ENCODE measurements around the gene DOK1.
A peak's percentile ranks its signal among the peaks of the same experiment; 100 is the strongest.

The DOK1 gene

GRCh38 chr2:74553892-74554819 lies at the start of gene DOK1, which contains the start of gene LOXL3:
TSS of gene DOK1 (plus strand) at chr2:74554720. CDS start at chr2:74554755, 35 bp downstream.
TSS of gene LOXL3 (minus strand) at chr2:74553942. CDS start at chr2:74552634, 1,308 bp downstream.
- peak; percentile 69 for DNase-seq (ENCODE audit: low read depth, low spot score)

GRCh38 chr2:74505448-74506246 lies 48.9 kb upstream of the DOK1 start:
- DNase-seq (ENCODE audit: low read depth, low spot score), result no peak

GRCh38 chr2:74507145-74507925 lies 47.2 kb upstream of the DOK1 start, which contains the start of gene PCGF1:
TSS of gene PCGF1 (minus strand) at chr2:74507695. CDS start at chr2:74507668, 27 bp downstream.
- DNase-seq (ENCODE audit: low read depth, low spot score), result peak; percentile 84

- DNase-seq (ENCODE audit: low read depth, low spot score), result no peak
Measured at GRCh38 chr2:74507926-74508520, 46.5 kb upstream of the DOK1 start.

- DNase-seq (ENCODE audit: low read depth, low spot score), result no peak
Measured at GRCh38 chr2:74510272-74510671, 44.2 kb upstream of the DOK1 start.

- no peak for DNase-seq (ENCODE audit: low read depth, low spot score)
Measured at GRCh38 chr2:74511104-74511989, 43.2 kb upstream of the DOK1 start.

- DNase-seq (ENCODE audit: low read depth, low spot score), result no peak
Measured at GRCh38 chr2:74512744-74513604, 41.5 kb upstream of the DOK1 start.

GRCh38 chr2:74513605-74514367 lies 40.7 kb upstream of the DOK1 start:
- DNase-seq (ENCODE audit: low read depth, low spot score), result no peak

DNA sequence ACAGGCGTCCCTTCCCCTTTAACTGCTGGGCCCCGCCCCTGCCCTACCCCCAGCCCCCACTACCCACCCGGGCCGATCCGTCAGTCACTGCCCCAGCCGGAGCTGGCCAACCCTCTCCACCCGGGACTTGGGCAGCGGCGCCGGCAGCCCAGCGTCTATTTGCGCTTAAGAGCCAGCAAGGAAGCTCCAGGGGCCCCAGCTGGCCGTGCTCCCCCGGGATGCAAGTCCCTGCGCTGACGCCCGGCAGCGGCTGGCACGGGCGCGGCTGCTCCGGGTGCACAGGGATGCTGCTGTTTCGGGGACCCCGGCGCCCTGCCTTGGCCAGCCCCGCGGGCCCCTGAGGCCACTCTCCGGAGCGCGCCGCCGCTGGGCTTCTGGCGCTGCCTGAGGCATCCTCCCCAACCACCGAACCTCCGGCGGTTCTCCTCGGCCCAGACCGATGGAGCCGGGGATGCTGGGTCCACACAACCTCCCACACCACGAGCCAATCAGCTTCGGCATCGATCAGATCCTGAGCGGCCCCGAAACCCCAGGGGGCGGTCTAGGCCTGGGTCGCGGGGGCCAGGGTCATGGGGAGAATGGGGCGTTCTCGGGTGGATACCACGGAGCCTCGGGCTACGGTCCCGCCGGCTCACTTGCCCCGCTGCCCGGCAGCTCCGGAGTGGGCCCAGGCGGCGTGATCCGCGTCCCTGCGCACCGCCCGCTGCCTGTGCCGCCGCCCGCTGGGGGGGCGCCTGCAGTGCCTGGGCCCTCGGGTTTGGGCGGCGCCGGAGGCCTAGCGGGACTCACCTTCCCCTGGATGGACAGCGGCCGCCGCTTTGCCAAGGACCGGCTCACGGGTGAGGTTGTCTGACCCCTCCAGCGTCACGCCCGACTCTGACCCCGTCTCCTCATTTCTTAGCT lies 39.9 kb upstream of the DOK1 start, which contains the start of gene TLX2:
TSS of gene TLX2 (plus strand) at position 83 of the 903 bp plus-strand sequence. CDS start at position 440, 357 bp downstream.
- no peak for DNase-seq (ENCODE audit: low read depth, low spot score)

DNA sequence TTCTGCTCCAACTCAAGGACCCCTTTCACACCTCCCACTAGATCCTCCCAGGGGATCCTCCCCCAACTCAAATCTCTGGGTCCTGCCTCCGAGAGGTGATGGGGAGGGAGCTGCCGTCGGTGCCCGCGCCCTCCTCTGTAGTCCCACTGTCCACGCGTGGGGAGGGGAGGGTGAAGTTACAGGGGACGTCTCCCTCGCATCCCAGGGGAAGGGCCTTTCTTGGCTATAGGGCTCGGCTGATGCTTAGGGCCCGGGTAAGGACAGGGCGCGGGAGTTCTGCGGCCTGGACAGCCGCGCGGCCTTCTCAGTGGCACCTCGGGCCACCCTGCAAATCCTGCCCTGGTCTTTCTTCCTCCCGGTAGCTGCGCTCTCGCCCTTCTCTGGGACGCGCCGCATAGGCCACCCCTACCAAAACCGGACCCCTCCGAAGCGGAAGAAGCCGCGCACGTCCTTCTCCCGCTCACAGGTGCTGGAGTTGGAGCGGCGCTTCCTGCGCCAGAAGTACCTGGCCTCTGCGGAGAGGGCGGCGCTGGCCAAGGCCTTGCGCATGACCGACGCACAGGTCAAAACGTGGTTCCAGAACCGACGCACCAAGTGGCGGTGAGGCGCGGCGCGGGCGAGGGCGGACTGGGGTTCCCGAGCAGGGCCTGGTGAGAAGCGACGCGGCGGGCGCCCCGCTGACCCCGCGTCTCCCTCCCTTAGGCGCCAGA lies 39.1 kb upstream of the DOK1 start:
- no peak for DNase-seq (ENCODE audit: low read depth, low spot score)

GRCh38 chr2:74515981-74516633 lies 38.4 kb upstream of the DOK1 start:
- DNase-seq (ENCODE audit: low read depth, low spot score), result no peak

DNA sequence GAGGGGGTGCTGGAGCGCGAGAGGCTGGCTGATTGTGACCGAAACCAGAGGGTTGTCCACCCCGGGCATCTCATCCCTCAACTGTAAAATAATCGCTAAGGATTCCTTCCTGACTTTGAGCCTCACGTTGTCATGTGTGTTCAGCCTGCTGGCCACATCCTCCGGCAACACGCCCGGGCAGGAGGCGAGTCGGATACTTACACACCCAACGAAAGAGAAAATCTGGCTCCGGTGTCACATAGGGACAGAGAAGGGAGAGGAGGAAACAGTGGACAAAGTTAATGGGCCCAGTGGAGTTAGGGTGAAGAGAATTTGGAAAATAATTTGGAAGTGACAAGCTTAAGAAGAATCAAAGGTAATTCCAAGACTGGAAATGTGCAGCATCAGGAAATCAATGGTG lies 37.9 kb upstream of the DOK1 start:
- DNase-seq (ENCODE audit: low read depth, low spot score), result no peak

- no peak for DNase-seq (ENCODE audit: low read depth, low spot score)
Measured at GRCh38 chr2:74522516-74522915, 32.0 kb upstream of the DOK1 start.

GRCh38 chr2:74524005-74524404 lies 30.5 kb upstream of the DOK1 start:
- DNase-seq (ENCODE audit: low read depth, low spot score), result no peak

DNA sequence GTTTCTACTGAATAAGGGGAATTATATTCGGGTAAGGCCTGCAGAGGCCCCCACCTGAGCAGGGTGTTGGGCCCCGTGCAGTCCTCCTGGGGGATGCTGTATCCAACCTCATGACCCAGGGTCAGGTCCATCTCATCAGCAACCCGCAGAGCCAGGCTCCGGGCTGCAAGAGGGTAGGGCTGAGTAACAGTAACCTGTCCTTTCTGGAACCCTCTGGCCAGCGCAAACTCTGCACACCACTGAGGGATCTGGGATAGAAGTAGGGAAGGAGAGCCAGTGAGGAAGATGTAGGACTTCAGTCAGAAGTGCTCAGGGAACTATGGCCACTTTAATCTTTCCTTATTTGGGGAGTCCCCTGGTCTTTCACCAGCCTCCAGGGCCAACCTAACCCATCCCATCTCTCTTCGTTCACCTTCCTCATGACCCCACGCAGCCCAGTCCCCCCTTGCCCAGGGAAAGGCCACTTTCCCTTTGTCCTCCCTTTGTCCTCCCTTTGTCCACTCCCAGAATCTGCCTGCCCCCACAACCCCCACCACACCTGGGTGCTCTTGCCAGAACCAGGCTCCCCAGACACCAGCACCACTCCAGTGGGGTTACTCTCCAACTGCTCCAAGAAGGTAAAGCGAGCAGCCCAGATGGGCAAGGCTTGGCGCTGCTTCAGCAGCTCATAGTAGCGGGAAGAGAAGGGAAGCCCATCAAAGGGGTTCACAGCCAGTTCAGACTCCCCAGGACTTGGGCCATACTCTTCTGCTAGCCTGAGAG lies 29.4 kb upstream of the DOK1 start:
- no peak for DNase-seq (ENCODE audit: low read depth, low spot score)

All from brain pericyte (primary cell).